ACHN (cell line): ENCODE results near the gene SLC39A13.

Experiments used
- DNase-seq: peaks from one replicate; pipeline ENCODE4 v3.0.0-alpha.2; 2015
- in situ Hi-C: cut with HindIII; loops from 2 replicates; pipeline ENCODE4 v1.10.0; 2017; ENCODE audit warnings: low sequenced_read_pairs, low pct_ligation_motif_present, low pct_unique_long_range_greater_than_20kb

Gene SLC39A13

DNA sequence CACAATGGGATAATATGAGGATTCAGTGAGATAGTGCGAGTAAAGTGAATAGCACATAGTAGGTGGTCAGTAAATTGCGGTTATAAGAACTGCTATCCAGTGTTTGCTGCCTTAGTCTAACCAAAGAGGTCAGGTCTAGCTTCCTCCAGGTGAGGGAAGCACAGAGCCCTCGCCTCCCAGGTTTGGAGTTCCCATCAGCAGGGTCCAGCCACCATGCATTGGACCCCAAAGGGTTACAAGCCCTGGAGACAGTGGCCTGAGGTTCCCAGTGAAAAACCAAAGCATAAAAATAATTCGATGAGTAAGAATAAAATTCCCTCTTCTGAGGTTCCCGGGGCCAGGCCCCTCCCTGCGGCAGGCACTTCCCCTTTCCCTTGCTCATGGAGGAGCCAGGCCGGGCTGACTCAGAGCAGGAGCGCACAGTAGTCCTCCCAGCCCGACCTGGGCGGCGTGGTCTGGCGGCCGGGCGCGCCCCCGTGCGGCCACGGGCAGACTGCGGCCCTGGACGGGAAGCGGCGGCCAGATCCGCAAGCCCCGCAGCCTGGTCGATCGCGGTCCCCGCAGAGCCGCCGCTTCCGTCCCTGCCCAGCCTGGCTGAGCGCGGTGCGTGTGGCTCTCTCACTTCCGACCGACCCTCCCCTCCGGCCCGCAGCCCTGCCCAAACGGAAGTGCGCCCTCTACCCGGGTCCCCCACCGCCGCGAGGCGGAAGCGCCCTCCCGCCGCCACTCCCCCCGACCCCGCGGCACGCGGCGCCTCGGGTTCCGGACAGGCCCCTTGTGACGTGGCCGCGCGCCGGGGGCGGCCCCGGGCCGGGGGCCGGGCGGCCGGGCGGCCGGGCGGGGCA, at the start of gene SLC39A13:
Gene SLC39A13, plus strand, starts transcription at position 845 of the 845 bp plus-strand sequence. CDS start 1,505 bp downstream, outside the sequence.
- in situ Hi-C loops: no loop called here
- DNase-seq: peak; percentile 91

- in situ Hi-C loops: no loop called here
- no peak for DNase-seq
These were observed 49.7 kb upstream of the SLC39A13 start for GRCh38 chr11:47358731-47359051.

- no peak for DNase-seq
- in situ Hi-C loops: no loop called here
These were observed 49.2 kb upstream of the SLC39A13 start for GRCh38 chr11:47359162-47359561.

- in situ Hi-C loops: no loop called here
- no peak for DNase-seq
These were observed 48.8 kb upstream of the SLC39A13 start for GRCh38 chr11:47359586-47359985.

- in situ Hi-C loops: no loop called here
- no peak for DNase-seq
These were observed 48.0 kb upstream of the SLC39A13 start for GRCh38 chr11:47360341-47360740.

DNA sequence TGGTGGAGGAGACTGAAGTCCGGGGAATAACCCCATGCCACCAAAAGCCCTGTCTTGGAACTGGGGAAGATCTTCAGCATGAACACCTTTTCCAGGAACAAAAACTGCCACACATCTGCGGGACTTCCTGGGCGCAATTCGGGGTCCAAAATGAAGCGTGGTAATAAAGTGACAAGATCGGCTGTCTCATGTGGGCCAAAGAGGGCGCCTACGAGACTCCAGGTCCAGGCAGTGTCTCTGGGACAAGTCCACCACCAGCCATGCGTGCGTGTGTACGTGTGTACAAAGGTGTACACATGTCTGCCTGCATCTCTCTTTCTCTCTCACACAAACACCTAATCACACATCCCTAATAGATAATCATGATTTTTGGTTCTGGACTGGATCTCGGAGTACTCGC, 47.0 kb upstream of the SLC39A13 start:
- DNase-seq: no peak
- in situ Hi-C loops: no loop called here

DNA sequence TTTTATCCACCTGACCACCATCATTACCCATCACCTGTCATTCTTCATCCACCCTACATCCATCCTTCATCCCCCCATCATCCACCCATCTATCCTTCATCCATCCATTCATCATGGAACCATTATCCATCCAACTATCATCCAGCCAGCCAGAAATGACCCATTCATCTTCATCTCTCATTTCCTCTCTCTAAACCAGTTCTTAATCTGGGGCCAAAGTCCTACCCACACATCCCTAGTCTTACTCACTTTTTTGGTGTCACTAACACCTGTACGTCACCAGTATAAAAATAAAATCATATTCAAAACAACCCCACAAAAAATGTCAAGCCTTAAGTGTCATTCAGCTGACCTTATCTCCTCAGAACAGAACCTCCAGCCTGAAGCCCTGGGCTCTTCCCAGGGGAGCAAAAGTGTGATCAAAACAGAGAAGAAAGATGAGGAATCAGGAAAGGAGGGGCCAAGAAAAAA, 42.3 kb upstream of the SLC39A13 start:
- in situ Hi-C loops: no loop called here
- no peak for DNase-seq

- no peak for DNase-seq
- in situ Hi-C loops: no loop called here
These were observed 38.7 kb upstream of the SLC39A13 start for GRCh38 chr11:47369676-47370075.

GRCh38 chr11:47372422-47372821, 36.0 kb upstream of the SLC39A13 start:
- in situ Hi-C loops: no loop called here

DNA sequence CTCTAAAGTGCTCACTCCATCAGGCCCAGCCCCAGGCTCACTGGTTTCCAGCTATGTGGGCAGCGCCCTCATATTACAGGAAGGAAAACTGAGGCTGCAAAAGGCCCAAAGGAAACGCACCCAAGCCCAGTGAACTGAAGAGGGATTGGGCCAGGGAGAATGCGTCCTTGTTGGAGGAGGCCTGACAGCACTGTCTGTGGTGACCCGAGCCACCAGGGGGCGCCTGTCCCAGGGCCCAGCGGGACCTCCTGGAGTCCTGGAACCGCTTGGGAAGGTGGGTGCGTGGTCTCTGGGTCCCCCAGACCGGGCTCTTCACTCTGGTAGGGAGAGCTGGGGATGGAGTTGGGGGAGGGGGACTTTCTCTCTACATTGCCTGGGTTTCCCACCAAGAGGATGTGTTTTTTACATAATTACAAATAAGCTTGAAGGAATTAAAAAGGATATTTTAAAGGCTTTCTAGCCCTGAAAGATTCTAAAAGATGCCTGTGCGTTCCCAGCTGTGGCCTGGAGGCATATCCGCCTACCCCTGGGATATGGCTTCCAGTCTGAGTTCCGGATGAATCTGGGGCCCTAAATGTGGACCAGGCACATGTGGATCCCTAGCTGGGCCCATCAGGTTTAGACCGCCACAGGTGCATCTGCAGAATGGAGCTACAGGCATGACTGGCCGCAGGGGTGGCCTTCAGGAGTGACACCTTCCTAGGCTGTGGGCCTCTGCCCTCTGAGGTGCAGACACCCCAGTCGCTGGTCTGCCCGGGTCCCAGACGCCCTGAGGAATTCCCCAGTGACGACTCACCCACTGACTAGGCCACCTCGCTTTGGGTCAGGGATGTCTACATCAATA, 34.3 kb upstream of the SLC39A13 start:
- DNase-seq: peak; percentile 74
- in situ Hi-C loops: no loop called here

More at GRCh38 chr11:47372422-47372821, 36.0 kb upstream of the SLC39A13 start:
- no peak for DNase-seq

DNA sequence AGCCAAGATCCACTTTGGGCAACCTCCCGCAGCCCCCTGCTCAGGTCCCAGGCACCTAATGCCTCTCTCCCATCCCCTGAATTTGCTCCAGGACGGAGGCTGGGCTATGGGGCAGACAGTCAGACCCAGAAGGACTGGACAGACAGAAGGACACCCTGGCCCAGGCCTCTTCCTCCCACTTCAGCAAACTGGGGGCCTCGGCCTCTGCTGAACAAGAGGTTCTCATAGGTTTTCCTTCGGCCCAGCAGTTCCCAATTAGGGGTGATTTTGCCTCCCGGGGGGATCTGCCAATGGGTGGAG, 33.7 kb upstream of the SLC39A13 start:
- in situ Hi-C loops: no loop called here
- DNase-seq: no peak

GRCh38 chr11:47375020-47375419, 33.4 kb upstream of the SLC39A13 start:
- in situ Hi-C loops: no loop called here
- no peak for DNase-seq

- no peak for DNase-seq
- in situ Hi-C loops: no loop called here
These were observed 32.8 kb upstream of the SLC39A13 start for GRCh38 chr11:47375546-47376085.

- in situ Hi-C loops: no loop called here
- DNase-seq: no peak
These were observed 32.3 kb upstream of the SLC39A13 start for GRCh38 chr11:47376107-47376524.

- in situ Hi-C loops: no loop called here
- no peak for DNase-seq
These were observed 31.6 kb upstream of the SLC39A13 start for GRCh38 chr11:47376525-47377371.

GRCh38 chr11:47377571-47378009, 30.8 kb upstream of the SLC39A13 start:
- no peak for DNase-seq
- in situ Hi-C loops: no loop called here

DNA sequence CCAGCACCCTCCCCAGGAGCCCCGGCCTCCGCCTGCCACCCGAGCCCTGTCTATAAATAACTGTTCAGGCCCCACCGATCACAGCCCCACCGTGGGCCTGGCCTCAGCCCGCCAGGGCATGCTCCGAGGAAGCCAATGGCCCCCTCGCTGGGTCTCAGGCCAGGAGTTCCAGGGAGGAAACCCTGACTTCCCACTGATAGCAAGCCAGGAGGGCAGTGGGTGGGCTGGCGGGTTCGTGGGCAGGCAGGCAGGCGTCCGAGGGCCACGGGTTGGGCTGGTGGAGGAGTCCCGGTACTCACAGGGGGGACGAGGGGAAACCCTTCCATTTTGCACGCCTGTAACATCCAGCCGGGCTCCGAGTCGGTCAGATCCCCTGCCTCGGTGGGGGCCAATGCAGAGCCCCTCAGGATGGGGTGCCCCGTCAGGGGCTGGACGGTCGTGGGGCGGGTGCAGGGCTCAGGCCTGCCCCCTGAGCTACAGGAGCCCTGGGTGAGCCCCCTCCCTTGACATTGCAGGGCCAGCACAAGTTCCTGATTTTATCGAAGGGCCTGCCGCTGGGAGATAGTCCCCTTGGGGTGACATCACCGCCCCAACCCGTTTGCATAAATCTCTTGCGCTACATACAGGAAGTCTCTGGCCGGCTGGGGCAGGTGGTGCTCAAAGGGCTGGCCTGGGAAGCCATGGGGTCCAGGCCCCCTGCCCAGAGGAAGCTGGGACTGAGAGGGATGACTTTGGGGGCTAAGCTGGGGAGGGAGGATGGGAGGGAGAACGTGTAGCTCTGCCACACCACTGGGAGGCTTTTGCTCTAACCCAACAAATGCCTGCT, 30.2 kb upstream of the SLC39A13 start, which contains the start of gene SPI1:
Gene SPI1, minus strand, starts transcription at position 538 of the 826 bp plus-strand sequence. Its CDS starts 194 bp downstream, at position 344.
- in situ Hi-C loops: no loop called here
- no peak for DNase-seq

- in situ Hi-C loops: no loop called here
These were observed 29.6 kb upstream of the SLC39A13 start for GRCh38 chr11:47378836-47379170.

More at GRCh38 chr11:47378836-47379170, 29.6 kb upstream of the SLC39A13 start:
- no peak for DNase-seq
